NCI-H2029 (cell line): ENCODE measurements around the gene LPO.

Experiments
- DNase-seq: peaks from one replicate; lab custom pipeline; 2025; lab: John Stamatoyannopoulos, UW

The LPO gene

DNA sequence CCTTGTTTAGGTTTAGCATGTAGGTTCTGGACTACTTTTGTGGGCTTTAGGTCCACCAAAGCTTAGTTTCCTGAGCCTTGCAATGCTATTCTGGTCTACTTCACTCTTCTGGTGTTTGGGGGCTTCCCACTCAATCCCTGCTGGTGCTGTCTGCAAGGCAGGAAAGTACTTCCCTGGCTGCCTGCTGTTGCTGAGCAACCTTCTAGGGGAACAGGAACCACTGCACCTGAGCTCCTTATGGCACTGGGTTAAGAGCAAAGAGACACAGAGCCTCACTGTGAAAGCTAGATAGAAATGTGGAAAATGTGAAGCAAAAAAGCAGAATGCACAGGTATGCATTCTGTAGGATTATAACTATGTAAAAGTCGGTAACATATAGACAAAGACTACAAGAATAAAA lies 25.4 kb downstream of the LPO start:
- no peak for DNase-seq

DNA sequence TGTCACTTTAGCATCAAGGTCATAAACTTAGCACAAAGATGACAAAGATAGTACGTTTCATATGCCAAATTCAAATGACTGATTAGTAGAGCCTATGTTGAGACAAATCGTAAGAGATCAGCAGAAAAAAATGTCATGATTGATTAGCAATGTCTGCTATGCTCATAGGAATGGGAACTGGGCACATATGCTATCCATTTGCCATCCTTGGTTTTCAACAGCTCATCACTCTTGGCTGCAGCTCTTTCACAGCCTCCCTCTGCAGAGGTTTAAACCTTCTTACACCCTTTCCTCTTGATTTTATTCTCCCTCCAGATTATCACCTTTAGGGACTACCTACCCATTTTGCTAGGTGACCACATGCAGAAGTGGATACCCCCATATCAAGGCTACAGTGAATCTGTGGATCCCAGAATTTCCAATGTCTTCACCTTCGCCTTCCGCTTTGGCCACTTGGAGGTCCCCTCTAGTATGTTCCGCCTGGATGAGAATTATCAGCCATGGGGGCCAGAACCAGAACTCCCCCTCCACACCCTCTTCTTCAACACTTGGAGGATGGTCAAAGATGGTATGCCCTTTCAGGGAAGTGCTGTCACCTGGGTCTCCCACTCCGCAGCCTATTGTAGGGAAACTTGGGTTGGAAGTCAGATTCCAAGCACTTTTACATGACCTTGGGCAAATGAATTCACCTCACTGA lies 26.2 kb downstream of the LPO start:
- DNase-seq: no peak

DNA sequence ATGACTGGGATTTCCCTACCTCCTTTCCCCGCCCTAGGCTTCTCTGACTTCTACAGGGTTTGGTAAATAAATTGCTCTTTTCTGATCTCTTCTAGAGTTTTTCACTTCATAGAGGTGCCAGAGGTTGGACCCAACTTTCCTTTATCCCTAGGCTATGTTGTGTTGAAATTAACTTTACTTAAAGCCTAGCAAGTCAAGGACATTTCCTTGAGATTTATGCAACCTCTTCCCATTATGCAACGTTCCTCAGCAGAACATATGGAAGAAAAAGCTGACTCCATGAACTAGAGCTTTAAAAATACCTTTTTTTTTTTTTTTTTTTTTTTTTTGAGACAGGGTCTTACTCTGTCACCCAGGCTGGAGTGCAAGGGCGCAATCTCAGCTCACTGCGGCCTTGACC lies 26.9 kb downstream of the LPO start:
- DNase-seq: no peak

GRCh38 chr17:58265902-58266875 lies 27.8 kb downstream of the LPO start:
- DNase-seq: no peak

GRCh38 chr17:58267347-58268324 lies 29.3 kb downstream of the LPO start:
- no peak for DNase-seq

- DNase-seq: no peak
Observed at GRCh38 chr17:58268326-58268725, 29.9 kb downstream of the LPO start.

- DNase-seq: no peak
Observed at GRCh38 chr17:58268774-58269556, 30.6 kb downstream of the LPO start.

DNA sequence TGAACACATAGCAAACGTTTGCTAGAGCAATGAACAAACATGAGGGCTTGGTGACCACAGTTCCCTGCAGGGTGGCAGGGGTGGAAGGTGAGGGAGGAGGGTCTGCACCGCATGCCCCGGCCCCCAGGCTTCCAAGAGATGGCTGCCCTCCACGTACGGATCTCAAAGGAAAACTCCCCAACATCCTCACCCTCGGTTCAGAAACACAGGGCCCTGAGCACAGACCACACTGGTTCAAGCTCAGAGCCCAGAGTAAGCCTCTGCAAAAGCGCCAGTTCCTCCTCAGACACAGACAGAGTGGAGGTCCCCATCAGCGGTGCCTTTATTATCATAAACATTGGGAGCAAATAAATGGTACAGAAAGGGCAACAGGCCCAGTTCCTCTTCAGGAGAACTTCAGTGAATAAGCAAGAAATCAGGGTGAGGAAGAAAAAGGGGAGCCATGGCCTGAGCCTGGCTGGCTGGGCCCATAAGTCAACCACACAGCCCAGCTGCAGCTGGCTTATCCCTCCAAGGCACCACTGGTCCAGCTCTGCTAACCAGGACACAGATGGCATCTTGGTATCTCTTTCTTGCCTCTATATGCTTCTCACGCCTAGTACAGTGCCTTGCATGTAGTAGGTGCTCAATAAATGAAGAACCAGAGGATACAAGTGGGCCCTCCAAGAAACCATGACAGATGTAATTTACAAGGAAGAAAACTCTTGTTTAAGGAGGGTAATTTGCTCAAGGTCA lies 31.3 kb downstream of the LPO start:
- no peak for DNase-seq

GRCh38 chr17:58270476-58271215 lies 32.3 kb downstream of the LPO start:
- no peak for DNase-seq

- no peak for DNase-seq
Observed at GRCh38 chr17:58271216-58271931, 33.0 kb downstream of the LPO start.

DNA sequence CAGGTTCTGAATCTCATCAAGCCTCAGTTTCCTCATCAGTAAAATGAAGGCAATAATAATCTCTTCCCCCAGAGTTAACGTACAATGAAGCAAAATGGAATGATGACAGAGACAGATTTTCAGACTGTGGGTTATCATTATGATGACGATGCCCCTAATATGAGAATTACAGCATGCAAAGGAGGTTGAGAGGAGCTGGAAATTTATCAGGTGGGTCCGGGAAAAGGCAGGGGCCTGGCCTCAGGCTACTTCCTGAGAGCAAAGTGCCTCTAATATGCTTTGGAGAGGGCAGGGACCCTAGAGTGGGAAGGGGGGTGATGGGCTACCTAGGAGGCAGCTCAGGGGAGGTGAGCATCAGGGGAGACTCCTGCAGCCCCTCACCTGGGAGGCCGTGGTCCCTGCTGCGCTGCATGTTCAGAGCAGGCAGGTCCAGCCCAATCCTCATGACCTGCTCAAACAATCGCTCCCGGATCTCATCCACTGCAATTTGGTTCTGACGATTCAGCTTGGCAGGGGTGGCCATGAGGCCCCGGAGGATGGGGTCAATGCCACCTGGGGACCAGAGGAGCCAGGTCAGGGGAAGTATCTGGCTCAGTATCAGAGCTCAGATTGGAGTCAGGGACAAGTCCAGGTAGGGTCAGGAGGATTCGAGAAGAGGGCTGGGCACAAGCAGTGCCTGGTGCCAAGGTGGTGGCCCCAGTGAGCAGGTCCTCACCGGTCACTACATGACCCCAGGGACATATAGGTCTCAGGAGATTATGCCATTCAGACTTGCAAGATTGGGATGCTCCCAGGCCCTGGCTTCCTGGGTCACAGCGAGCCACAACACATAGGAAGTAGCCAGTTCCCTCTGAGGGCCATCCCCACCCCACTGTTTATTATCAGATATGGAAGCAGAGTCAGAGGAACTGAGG lies 34.2 kb downstream of the LPO start:
- DNase-seq: no peak

- no peak for DNase-seq
Observed at GRCh38 chr17:58273453-58274104, 35.2 kb downstream of the LPO start.

- no peak for DNase-seq
Observed at GRCh38 chr17:58275417-58275816, 37.0 kb downstream of the LPO start.

DNA sequence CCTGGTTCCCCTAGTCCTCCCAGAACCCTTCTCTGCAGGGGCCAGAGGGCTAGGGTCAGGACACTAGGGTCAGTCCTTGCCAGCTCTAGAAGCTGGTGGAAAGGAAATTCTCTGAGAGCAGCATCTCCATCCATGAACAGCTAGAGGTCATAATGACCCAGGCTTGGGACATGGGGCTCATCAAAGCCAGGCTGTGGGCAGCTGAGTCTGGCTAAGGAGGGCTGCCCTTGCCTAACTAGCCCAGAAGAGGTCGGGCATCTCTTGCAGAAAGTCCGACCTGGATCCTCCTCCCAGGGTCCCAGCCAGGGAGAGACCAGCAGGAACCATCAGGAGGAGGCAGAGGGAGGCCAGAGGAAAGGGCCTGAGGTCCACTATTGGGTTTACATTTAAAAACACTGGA lies 38.0 kb downstream of the LPO start:
- DNase-seq: no peak

- DNase-seq: no peak
Observed at GRCh38 chr17:58277107-58277801, 38.9 kb downstream of the LPO start.

- no peak for DNase-seq
Observed at GRCh38 chr17:58277802-58278595, 39.6 kb downstream of the LPO start.
